Measurements from ENCODE around the gene CAMK2B.

Gene CAMK2B

GRCh38 chr7:44272456-44272855 is 52.9 kb downstream of the CAMK2B start:
- peak in 2 of 3 experiments; percentile 76 to 89 for DNase-seq

DNA sequence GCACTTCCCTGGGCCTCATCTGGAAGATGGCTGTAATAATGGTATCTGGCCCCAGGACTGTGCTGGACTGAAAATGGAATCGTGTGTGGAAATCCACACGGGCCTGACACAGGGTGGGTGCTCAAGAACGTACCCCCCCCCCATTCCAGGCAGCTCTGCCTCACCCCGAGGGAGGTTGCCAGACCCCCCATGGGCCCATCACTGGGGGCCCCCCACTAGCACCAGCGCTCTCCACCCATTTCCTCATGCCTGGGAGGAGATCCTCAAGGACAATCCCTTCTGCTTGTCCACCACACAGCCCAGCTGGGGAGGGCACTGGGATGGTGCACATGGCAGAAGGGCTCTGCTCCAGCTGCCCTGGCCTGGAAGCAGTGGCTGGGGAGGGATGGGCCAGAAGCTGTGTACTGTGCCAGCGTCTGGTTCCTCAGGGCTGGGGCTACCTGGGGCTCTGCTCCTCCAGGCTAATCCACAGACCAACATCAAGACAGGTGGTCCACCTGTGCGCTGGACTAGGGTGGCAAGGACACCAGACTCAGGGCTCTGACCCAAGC is 55.4 kb downstream of the CAMK2B start:
- no peak for DNase-seq

GRCh38 chr7:44269417-44269816 is 56.0 kb downstream of the CAMK2B start:
- DNase-seq = no peak

- DNase-seq = no peak
Observed at GRCh38 chr7:44268671-44269070, 56.7 kb downstream of the CAMK2B start.

DNA sequence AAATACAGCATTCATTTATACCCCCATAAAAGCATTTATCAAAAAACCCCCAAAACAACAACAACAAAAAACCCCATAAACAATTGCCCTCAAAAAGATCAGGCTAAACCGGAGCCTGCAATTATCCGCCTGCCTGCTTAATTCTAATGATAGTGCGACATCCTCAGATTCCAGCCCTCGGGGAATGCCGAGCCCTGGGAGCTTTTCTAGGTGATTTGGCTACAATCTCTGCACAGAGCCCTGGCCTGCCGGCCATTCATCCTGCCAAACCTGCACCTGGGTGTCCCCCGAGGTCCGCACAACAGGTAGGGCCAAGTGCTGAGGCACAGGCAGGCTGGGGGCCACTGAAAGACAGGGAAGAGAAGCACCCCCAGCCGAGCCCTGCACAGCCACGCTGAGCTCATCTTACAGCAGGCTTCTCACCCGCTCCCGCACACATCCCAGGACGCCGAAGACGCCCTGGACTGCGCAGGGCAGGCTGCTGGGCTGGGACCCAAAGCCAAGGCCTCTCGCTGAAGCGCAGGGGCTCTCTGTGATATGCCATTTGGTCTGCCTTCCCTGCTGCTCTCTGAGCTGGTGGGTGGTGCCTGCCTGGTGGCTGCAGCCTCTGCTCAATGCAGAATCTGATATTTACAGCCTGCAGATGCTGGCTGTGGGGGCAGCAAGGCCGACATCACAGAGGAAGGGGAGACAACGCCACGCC is 57.5 kb downstream of the CAMK2B start:
- peak in 2 of 3 experiments; percentile 74 to 83 for DNase-seq

- no peak for DNase-seq
Observed at GRCh38 chr7:44267178-44267577, 58.2 kb downstream of the CAMK2B start.

- no peak for DNase-seq
Observed at GRCh38 chr7:44266526-44266925, 58.9 kb downstream of the CAMK2B start.

DNA sequence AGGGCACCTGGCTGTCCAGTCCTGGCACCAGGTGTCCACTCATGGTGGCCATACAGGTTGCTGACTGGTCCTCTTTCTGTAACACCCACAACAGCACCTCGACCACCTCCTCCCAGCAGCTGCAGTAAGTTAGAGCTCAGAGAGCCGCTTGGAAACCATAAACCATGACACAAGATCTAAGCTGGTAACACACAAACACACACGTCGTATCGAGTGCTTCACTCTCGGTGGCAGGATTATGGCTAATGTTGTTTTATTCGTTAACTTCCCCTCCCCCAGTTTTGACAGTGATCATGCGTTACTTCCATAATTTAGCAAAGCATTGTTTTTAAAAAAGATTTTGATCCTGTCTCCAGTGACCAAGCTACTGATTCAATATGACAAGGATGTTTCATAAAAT is 59.7 kb downstream of the CAMK2B start:
- DNase-seq = peak in 2 of 3 experiments; percentile 20 to 59

GRCh38 chr7:44264221-44264931 is 61.0 kb downstream of the CAMK2B start:
- peak; percentile 39 to 96 (median 86) for DNase-seq

- DNase-seq = no peak
Observed at GRCh38 chr7:44263326-44264082, 61.9 kb downstream of the CAMK2B start.

DNA sequence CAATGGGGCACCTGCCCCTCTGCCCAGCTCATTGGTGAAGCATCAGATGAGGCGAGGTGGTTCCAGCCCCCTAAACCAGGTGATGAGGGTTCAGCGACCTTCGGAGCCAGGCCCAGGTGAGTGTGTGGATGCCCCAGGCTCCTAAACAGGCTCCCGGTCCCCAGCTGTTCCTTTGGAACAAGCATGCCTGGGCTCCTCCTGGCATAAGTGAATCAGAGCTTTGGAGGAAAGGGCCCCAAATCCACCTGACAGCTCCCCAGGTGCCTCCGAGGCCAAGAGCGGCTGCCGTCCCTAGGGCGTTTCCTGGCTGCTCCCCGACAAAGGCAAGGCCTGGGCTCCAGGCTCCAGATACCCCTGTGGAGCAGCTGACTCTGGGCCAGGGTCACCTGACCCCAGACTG is 63.4 kb downstream of the CAMK2B start:
- DNase-seq = no peak

DNA sequence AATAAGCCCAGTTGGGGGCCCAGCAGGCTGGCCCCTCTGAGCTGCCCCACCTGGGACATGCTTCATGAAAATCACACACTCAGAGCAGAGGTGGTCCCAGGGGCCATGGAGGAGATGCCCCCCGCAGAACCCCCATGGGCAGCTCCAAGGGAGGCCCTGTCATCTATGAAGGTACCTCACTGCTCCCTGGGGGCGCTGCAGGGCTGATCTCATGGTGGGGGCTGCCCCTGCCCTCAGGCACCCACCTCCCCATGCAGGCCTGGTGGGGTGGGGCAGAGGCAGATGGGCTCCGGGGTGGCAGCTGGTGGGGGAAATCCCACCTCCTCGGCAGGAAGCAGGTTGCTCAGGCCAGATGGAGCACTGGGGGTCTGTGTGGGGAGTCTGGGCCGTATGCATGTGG is 64.2 kb downstream of the CAMK2B start:
- DNase-seq = no peak

- DNase-seq = no peak
Observed at GRCh38 chr7:44259547-44260457, 65.6 kb downstream of the CAMK2B start.

DNA sequence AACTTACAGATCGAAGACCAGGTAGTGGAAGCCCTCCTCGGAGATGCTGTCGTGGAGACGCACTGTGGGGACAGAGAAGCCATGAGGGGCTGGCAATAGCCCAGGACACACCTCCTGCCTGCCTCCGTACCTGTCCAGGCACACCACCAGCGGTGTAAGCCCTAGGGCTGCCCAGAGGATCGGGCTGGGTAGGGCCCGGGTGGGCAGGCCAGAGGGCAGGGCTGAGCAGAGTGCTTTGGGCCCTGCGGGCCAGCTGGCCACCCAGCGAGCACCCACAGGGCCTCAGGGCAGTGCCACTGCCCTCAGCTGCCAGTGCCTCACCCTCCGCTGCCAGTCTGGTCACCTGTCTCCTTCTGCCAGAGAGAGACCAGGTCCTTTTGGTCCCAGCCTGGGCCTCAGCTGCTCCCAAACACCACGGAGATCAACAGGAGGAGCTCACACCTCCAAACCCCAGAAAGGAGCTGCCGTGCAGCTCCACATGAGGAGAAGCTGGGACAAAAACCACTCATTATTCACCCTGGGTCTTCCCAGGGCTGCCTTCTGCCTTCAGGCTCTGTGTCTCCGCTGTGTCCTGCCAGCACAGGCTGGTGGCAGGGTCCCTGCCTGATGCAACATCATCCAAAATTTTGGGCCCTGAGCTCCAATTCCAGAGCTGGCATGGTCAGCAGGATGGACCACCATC is 66.4 kb downstream of the CAMK2B start:
- no peak for DNase-seq

DNA sequence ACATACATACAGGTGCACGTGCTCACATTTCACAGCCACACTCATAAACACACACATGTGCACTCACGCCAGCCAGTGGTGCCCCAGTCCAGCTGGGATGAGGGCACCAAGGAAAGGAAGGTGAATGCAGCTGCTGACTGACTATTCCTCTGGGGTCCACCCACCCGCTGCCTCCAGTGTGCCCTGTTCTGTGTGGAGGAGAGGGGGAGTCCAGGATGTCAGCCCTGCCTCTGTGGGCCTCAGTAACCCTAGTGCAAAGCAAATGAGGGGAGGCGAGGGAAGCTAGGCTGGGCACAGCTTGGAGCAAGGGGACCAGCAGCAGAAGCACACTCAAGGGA is 67.0 kb downstream of the CAMK2B start:
- DNase-seq = no peak

GRCh38 chr7:44257618-44258422 is 67.6 kb downstream of the CAMK2B start:
- peak in 1 of 3 experiments; percentile 14 for DNase-seq

DNA sequence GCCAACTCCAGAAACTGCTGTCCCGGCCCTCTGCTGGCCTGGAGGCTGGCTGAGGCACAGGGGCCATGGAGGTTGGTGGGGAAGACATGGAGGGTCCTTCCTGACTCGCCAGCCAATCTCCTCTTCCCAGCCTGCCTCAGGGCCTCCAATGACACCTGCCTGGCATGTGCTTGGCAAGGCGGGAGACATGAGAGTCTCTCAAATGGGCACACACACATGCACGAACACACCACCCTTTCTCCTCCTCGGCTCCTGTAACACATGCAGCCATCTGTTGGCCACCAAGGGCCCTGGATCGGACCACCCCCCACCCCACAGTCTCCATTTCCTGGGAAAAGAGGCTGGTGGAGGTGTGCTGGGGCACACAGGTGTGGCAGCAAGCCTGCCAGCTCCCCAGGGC is 68.2 kb downstream of the CAMK2B start:
- no peak for DNase-seq

DNA sequence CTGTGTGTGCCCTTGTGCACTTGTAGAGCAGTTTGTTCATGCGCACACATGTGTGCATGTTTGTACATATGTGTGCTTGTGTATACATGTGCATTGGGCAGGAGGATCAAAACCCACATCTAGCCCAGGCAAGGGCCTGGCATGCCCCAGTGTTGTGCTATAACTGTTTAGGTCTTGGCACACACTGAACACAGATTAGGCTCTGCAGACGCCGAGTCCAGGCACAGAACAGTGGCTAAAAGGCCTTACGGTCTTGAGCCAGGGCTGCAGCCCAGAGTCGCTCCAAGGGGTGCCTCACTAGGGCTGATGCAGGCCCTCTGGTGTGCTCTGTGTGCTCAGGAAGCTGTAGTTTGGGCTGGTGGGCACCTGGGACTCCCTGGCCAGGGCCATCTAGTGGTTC is 68.9 kb downstream of the CAMK2B start:
- no peak for DNase-seq

DNA sequence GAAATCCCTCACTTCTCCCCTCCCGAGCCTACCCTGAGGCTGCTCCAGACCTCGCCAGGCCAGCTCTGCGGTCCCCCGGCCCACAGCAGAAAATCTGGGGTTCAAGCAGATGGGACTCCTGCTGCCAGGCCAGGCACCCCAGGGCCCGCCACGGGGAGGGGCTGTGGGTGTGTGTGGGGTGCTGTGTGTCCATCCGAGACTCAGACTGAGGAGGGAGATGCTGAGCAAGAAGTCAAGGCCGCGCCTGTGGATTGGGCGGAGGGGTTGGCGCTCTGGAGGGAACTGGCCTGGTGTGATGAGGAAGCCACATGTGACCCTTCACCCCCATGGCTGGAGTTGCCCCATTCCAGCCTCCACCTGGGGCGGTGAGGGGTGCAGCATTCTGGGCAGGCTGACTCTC is 73.5 kb downstream of the CAMK2B start:
- no peak for DNase-seq

- no peak for DNase-seq
Observed at GRCh38 chr7:44251269-44251668, 74.1 kb downstream of the CAMK2B start.

DNA sequence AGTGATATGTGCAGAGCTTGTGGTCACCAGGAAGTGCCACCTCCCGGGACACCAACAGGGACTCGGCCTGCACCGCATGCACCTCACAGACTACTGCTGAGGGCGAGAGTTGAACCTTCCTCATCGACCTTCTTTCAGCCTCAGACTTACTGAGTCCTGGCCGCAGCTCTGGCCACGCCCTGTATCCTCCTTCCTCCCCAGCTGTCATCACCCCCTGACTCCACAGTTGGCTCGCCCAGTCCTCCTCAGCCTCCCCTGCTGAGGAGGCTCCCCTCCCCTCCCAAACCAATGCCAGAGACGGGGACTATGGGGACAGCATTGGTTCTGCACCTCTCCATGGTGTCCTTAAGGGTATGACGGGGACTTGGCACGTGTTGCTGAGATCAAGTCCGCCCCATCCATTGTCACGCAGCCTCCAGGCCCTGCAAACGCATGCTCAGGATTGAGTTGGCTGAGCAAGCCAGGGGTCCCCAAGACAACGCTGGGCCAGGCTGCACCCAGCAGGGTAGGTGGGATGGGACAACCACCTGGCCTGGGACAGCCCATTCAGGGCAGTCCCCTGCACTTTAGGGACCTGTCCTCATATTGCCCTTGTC is 75.7 kb downstream of the CAMK2B start:
- DNase-seq = no peak

All from NCI-H1417 (cell line).